GM12801 (cell line): Measurements from ENCODE around the gene FBXL7.

Experiments used
- TF ChIP-seq, protein P1 (sequence below): IDR thresholded peaks from one replicate; pipeline ENCODE4 v1.5.1; 2011; ENCODE audit warnings: control low read depth; ENCODE audit not compliant: insufficient read length; ENCODE audit errors: extremely low read depth

The FBXL7 gene

DNA sequence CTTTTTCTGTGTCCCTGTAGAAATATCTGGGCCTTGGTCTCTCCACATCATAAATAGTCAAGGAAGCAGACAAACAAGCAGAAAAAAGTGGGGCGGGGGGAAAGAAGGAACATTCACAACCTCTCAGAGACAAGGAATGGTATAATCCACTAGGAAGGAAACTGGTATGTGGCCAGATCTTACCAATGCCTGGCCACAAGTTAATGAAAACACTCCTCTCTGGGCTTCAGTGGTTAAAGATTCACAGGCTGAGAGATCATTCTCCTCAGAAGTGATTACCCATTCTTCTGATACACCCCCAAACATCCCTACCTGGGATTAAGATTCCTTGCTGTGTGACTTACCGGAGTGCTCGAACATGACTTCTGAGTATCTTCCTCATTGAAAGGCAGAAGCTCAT is 389.0 kb downstream of the FBXL7 start:
- TF ChIP-seq, protein P1, sequence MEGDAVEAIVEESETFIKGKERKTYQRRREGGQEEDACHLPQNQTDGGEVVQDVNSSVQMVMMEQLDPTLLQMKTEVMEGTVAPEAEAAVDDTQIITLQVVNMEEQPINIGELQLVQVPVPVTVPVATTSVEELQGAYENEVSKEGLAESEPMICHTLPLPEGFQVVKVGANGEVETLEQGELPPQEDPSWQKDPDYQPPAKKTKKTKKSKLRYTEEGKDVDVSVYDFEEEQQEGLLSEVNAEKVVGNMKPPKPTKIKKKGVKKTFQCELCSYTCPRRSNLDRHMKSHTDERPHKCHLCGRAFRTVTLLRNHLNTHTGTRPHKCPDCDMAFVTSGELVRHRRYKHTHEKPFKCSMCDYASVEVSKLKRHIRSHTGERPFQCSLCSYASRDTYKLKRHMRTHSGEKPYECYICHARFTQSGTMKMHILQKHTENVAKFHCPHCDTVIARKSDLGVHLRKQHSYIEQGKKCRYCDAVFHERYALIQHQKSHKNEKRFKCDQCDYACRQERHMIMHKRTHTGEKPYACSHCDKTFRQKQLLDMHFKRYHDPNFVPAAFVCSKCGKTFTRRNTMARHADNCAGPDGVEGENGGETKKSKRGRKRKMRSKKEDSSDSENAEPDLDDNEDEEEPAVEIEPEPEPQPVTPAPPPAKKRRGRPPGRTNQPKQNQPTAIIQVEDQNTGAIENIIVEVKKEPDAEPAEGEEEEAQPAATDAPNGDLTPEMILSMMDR = no peak

DNA sequence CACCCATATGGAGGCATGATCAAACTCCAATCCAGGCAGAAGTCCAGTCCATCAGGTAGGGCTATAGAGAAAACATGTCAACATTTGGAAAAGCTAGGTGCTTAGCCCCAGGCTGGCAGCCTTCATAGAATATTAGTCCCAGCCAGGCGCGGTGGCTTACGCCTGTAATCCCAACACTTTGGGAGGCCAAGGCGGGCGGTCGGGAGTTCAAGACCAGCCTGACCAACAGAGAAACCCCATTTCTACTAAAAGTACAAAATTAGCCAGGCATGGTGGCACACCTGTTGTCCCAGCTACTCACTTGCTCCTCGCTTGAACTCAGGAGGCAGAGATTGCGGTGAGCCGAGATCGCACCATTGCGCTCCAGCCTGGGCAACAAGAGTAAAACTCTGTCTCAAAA is 393.9 kb downstream of the FBXL7 start:
- TF ChIP-seq, protein P1 = no peak

DNA sequence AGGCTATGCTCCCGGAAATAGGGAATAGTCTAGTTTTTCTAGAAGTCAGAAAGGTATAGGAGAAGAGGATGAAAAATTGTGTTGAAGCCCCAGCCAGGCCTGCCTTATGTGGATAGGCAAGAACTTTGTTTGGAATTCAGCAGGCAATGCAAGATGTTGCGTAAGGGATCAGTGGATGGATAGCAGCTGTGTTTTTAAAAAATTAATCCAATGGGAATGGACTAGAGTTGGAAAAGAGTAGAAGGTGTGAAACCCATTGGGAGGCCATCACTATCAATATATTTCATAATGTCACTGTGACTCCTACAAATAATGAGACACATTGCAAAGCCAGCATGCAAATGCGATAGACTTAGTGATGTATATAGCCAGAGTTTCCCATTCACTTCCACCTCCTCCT is 397.7 kb downstream of the FBXL7 start:
- TF ChIP-seq, protein P1 = no peak

DNA sequence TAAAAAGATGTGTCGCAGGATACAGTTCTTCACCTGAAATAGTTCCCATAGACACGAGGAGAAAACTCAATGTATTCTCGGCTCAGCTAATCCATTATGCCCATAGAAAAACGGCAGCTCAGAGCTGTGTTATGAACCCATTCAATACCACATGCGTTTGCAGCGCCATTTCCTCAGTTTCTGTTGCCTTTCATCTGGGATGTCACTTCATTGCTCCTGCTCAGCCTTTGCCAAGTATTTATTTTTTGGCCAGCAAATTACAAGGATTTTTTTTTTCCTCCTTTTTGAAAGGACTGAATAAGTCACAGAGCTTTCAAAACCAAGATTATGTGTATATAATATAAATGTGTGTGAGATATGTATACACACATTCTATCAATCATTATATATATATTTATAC is 398.7 kb downstream of the FBXL7 start:
- TF ChIP-seq, protein P1 = no peak

DNA sequence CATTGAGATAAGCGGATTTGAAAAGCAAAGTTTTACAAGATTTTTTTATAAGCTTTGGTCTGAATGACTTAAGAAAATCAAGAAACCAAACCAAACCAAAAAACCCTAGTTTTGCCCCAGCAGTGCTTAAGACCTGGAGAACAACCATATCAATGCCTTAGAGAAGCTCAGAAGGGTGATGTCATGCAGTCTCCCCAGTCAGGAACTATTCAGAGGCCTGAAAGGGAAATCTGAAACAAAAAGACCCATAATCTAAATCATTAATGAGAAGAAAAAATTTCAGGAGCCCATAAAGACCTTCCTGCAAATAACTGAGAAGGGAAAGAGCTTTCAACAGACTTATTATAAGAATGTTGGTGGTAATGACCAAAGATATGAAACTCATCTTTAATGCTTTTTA is 399.5 kb downstream of the FBXL7 start:
- TF ChIP-seq, protein P1 = no peak

DNA sequence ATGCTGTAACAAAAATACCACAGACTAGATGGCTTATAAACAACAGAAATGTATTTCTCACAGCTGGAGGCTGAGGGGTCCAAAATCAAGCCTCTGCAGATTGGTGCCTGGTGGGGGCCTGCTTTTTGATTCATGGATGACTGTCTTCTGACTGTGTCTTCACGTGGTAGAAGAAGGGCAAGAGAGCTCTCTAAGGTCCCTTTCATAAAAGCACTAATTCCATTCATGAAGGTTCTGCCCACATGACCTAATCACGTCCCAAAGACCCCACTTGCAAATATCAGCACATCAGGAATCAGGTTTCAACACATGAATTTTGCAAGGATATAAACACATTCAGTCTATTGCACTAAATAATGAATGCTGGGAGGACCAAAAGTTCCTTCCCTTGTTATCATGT is 401.2 kb downstream of the FBXL7 start:
- TF ChIP-seq, protein P1 = no peak

DNA sequence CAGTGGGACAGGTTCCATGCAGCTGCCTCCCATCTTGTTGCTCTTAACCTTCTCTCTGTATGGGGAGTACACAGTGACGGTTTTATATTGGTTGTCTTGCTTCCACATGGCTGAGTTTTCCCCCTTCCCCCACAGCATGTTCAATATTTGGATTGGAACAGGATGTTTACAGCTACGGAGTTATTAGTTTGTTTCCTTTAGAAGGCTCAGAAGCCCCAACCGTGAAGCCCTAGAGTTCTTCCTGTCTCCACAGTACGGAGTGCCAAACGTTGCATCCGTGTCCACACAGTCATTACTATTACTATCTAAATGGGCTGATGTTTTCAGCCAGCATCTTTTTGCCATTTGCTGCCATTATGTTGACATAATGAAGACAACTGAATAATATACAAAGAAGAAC is 402.1 kb downstream of the FBXL7 start:
- TF ChIP-seq, protein P1 = no peak
